A549 (cell line): Measurements from ENCODE around the gene RRAS2. TPM values are rescaled to one million over a fixed set of nuclear protein-coding genes. Genes with fewer than 3 reads are reported as not detected.

ENCODE experiments used
- ATAC-seq, 2 experiments: fragments of 200-7000 bp in 1 of 2; fragments of >200 bp in 1 of 2; cut with Nextera tagmentation in 1 of 2; cut with Tn5 transposase in 1 of 2; 3 replicates each; pipeline versions ENCODE4 v1.8.0 to v1.9.1; 2018 to 2020; ENCODE audit warnings: mild to moderate bottlenecking in 1 of 2, moderate library complexity in 1 of 2
- CTCF ChIA-PET: fragments of 300-600 bp; sonication (Branson Sonifier 250); formaldehyde crosslinking; extraction: SDS; loops from one replicate; lab custom pipeline; 2021; ENCODE audit warnings: antibody characterized with exemption, inconsistent platforms; lab: Yijun Ruan, JAX
- POLR2A ChIA-PET: fragments of 350-600 bp; formaldehyde crosslinking; extraction: SDS; loops from one replicate; lab custom pipeline; 2021; ENCODE audit warnings: antibody characterized with exemption, inconsistent platforms; lab: Yijun Ruan, JAX
- DNase-seq, 2 experiments: peaks; one replicate each; pipeline versions ENCODE4 v3.0.0 to v3.0.0-alpha.2; 2011 to 2016; ENCODE audit warnings: low read depth in 1 of 2, low spot score in 1 of 2
- FAIRE-seq: peaks from 2 replicates; lab custom pipeline; 2011; peaks lifted over from hg19 to GRCh38; lab: Jason Lieb, UNC
- H3K27ac ChIP-seq, 2 experiments: fragments of >200 bp; sonication (Bioruptor Twin); formaldehyde crosslinking; 3 replicates each; pipeline ENCODE4 v1.5.1; 2016 to 2017
- H3K4me1 ChIP-seq: fragments of >200 bp; sonication (Bioruptor Twin); formaldehyde crosslinking; 3 replicates; pipeline ENCODE4 v1.6.1; 2016
- H3K4me2 ChIP-seq: fragments of >200 bp; sonication (Bioruptor Twin); formaldehyde crosslinking; 3 replicates; pipeline ENCODE4 v1.6.1; 2016
- H3K4me3 ChIP-seq: fragments of >200 bp; sonication (Bioruptor Twin); formaldehyde crosslinking; 3 replicates; pipeline ENCODE4 v1.5.1; 2016
- H3K9me3 ChIP-seq: fragments of >200 bp; sonication (Bioruptor Twin); formaldehyde crosslinking; 3 replicates; pipeline ENCODE4 v1.6.1; 2016
- BHLHE40 ChIP-seq: IDR thresholded peaks from 2 replicates; pipeline ENCODE4 v1.6.1; 2012; ENCODE audit warnings: low read depth, low read length, inconsistent platforms
- CHD4 ChIP-seq: fragments of 200-600 bp; sonication (generic); IDR thresholded peaks from 2 replicates; pipeline ENCODE4 v1.6.1; 2016; ENCODE audit warnings: antibody characterized with exemption, mild to moderate bottlenecking, borderline replicate concordance
- FOSL2 ChIP-seq, 2 experiments: fragments of 450-650 bp in 1 of 2; fragments of >200 bp in 1 of 2; sonication (Bioruptor Twin) in 1 of 2; formaldehyde crosslinking; IDR thresholded peaks; 2 replicates each; pipeline versions ENCODE4 v1.5.0 to v1.6.1; 2016 to 2020; ENCODE audit warnings: mild to moderate bottlenecking in 1 of 2, moderate library complexity in 1 of 2
- FOXS1 ChIP-seq: fragments of 250-450 bp; sonication (Bioruptor Pico); IDR thresholded peaks from 2 replicates; pipeline ENCODE4 v1.5.0; 2020; ENCODE audit warnings: mild to moderate bottlenecking, moderate library complexity
- GATA3 ChIP-seq: IDR thresholded peaks from 2 replicates; pipeline ENCODE4 v1.6.1; 2012; ENCODE audit warnings: borderline replicate concordance
- HOXA7 ChIP-seq: fragments of 250-450 bp; sonication (Bioruptor Pico); IDR thresholded peaks from 2 replicates; pipeline ENCODE4 v1.5.0; 2020; ENCODE audit warnings: mild to moderate bottlenecking, moderate library complexity
- HOXB13 ChIP-seq: fragments of 250-450 bp; sonication (Bioruptor Pico); IDR thresholded peaks from 2 replicates; pipeline ENCODE4 v1.5.0; 2020; ENCODE audit warnings: low read depth, mild to moderate bottlenecking, moderate library complexity
- HOXB5 ChIP-seq: fragments of 250-450 bp; sonication (Bioruptor Pico); IDR thresholded peaks from 2 replicates; pipeline ENCODE4 v1.5.0; 2020; ENCODE audit warnings: mild to moderate bottlenecking, moderate library complexity
- JUN ChIP-seq, 2 experiments: fragments of >200 bp; sonication (Bioruptor Twin); formaldehyde crosslinking; IDR thresholded peaks; 2 replicates in 1 of 2; 3 replicates in 1 of 2; pipeline ENCODE4 v1.6.1; 2016 to 2017
- KDM5A ChIP-seq: fragments of 200-600 bp; sonication (generic); IDR thresholded peaks from 2 replicates; pipeline ENCODE4 v1.6.1; 2016; ENCODE audit warnings: antibody characterized with exemption, mild to moderate bottlenecking
- MAZ ChIP-seq: fragments of 150-350 bp; IDR thresholded peaks from 2 replicates; pipeline ENCODE4 v1.6.1; 2014; ENCODE audit warnings: antibody characterized with exemption, low read depth, low read length, borderline replicate concordance
- NPAS2 ChIP-seq: fragments of 250-450 bp; sonication (Bioruptor Pico); IDR thresholded peaks from 2 replicates; pipeline ENCODE4 v1.8.0; 2022; ENCODE audit warnings: mild to moderate bottlenecking, moderate library complexity, borderline replicate concordance
- POLR2A ChIP-seq: IDR thresholded peaks from 2 replicates; pipeline ENCODE4 v1.6.1; 2012; ENCODE audit warnings: mild to moderate bottlenecking, low read length
- SMC3 ChIP-seq: fragments of >200 bp; sonication (Bioruptor Twin); formaldehyde crosslinking; IDR thresholded peaks from 3 replicates; pipeline ENCODE4 v1.6.1; 2018; ENCODE audit warnings: inconsistent platforms
- SREBF2 ChIP-seq: fragments of 450-650 bp; IDR thresholded peaks from 2 replicates; pipeline ENCODE4 v1.6.1; 2014; ENCODE audit warnings: mild to moderate bottlenecking, moderate library complexity
- ZNF302 ChIP-seq: fragments of 250-450 bp; sonication (Bioruptor Pico); IDR thresholded peaks from 2 replicates; pipeline ENCODE4 v1.9.0; 2021; ENCODE audit warnings: inconsistent platforms, mild to moderate bottlenecking, moderate library complexity
- ZSCAN20 ChIP-seq: fragments of 250-450 bp; sonication (Bioruptor Pico); IDR thresholded peaks from 2 replicates; pipeline ENCODE4 v1.8.0; 2022; ENCODE audit warnings: mild to moderate bottlenecking, moderate library complexity
- WGBS: methylation state at CpG from one replicate; pipeline ENCODE4 v1.1.6; 2017; ENCODE audit errors: missing lambda C conversion rate; 5-methylcytosine and 5-hydroxymethylcytosine counted together
- polyA plus RNA-seq, 4 experiments: library from polyadenylated mRNA; depleted of rRNA in 3 of 4; stranded (reverse); fragments of >200 nt; fragmentation: RNase III in 1 of 4; extraction: RNeasy Plus Mini Kit Qiagen cat#74134 plus additional on column Dnase treatment in 1 of 4; gene quantifications; 2 replicates in 3 of 4; 3 replicates in 1 of 4; pipeline ENCODE4 v1.2.3, GENCODE V29; 2011 to 2017
- TF ChIP-seq, protein P1 (sequence below): fragments of >200 bp; sonication (Bioruptor Twin); formaldehyde crosslinking; IDR thresholded peaks from 2 replicates; pipeline ENCODE4 v1.6.1; 2016
- TF ChIP-seq, protein P2 (sequence below): fragments of >200 bp; sonication (Bioruptor Twin); formaldehyde crosslinking; IDR thresholded peaks from 3 replicates; pipeline ENCODE4 v1.5.1; 2016
- TF ChIP-seq, protein P3 (sequence below): IDR thresholded peaks from 2 replicates; pipeline ENCODE4 v1.6.1; 2012
- TF ChIP-seq, protein P4 (sequence below): IDR thresholded peaks from 2 replicates; pipeline ENCODE4 v1.6.1; 2012

Gene RRAS2
- polyA plus RNA-seq, 2 of the 4 experiments (the other 2 are of a cell fraction) = 37.9 to 48.2 TPM

DNA sequence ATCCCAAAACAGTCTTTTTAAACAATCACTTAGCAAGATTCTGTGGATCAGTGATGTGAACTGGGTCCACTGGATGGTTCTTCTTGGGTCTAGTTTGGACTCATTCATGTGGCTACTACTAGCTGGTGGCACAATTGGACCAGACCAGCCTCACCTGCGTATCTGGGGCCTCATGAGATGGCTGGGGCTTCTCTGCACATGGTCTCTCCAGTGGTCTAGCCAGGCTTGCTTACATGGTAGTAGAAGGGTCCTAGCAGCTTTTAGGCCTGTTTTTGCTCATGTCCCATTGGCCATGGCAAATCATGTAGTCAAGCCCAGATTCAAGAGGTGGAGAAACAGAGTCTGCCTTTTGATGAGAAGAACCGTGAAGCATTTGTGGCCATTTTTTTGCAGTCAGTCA lies 94.0 kb downstream of the RRAS2 start:
- Histone ChIP-seq H3K27ac (no peak overlapping the region), H3K4me3 (no peak overlapping the region), H3K9me3 (no peaks in the 10 kb centered on the region), H3K4me2 (no peak overlapping the region), H3K4me1 (no peaks in the 10 kb centered on the region)
- DNase-seq (no peak), ATAC-seq (no peak), FAIRE-seq (no peak)
- POLR2A ChIA-PET = no interaction called here
- WGBS = 77% methylated on average over 2 of the region's 2 CpGs
- no peak for TF ChIP-seq GATA3
- no peak for TF ChIP-seq HOXB5 (CRISPR knock-in tag)
- TF ChIP-seq, protein P1, sequence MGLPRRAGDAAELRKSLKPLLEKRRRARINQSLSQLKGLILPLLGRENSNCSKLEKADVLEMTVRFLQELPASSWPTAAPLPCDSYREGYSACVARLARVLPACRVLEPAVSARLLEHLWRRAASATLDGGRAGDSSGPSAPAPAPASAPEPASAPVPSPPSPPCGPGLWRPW = no peak
- TF ChIP-seq ZSCAN20 (CRISPR knock-in tag) = no peak
- no peak for TF ChIP-seq SREBF2
- TF ChIP-seq CHD4 = no peak
- no peak for TF ChIP-seq FOXS1 (CRISPR knock-in tag)
- TF ChIP-seq NPAS2 (CRISPR knock-in tag) = no peak
- TF ChIP-seq JUN (IDR thresholded peaks at IDR 0.05) = no peak
- no peak for TF ChIP-seq KDM5A
- TF ChIP-seq BHLHE40 = no peak
- no peak for TF ChIP-seq HOXB13
- no peak for TF ChIP-seq FOSL2 (IDR thresholded peaks at IDR 0.05)
- TF ChIP-seq FOSL2 (CRISPR knock-in tag; IDR thresholded peaks at IDR 0.05) = no peak
- TF ChIP-seq, protein P2, sequence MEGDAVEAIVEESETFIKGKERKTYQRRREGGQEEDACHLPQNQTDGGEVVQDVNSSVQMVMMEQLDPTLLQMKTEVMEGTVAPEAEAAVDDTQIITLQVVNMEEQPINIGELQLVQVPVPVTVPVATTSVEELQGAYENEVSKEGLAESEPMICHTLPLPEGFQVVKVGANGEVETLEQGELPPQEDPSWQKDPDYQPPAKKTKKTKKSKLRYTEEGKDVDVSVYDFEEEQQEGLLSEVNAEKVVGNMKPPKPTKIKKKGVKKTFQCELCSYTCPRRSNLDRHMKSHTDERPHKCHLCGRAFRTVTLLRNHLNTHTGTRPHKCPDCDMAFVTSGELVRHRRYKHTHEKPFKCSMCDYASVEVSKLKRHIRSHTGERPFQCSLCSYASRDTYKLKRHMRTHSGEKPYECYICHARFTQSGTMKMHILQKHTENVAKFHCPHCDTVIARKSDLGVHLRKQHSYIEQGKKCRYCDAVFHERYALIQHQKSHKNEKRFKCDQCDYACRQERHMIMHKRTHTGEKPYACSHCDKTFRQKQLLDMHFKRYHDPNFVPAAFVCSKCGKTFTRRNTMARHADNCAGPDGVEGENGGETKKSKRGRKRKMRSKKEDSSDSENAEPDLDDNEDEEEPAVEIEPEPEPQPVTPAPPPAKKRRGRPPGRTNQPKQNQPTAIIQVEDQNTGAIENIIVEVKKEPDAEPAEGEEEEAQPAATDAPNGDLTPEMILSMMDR = no peak
- no peak for TF ChIP-seq POLR2A
- TF ChIP-seq, protein P3, sequence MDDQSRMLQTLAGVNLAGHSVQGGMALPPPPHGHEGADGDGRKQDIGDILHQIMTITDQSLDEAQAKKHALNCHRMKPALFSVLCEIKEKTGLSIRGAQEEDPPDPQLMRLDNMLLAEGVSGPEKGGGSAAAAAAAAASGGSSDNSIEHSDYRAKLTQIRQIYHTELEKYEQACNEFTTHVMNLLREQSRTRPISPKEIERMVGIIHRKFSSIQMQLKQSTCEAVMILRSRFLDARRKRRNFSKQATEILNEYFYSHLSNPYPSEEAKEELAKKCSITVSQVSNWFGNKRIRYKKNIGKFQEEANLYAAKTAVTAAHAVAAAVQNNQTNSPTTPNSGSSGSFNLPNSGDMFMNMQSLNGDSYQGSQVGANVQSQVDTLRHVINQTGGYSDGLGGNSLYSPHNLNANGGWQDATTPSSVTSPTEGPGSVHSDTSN = no peak
- no peak for TF ChIP-seq MAZ
- no peak for TF ChIP-seq ZNF302 (CRISPR knock-in tag)
- CTCF ChIA-PET = no interaction called here

DNA sequence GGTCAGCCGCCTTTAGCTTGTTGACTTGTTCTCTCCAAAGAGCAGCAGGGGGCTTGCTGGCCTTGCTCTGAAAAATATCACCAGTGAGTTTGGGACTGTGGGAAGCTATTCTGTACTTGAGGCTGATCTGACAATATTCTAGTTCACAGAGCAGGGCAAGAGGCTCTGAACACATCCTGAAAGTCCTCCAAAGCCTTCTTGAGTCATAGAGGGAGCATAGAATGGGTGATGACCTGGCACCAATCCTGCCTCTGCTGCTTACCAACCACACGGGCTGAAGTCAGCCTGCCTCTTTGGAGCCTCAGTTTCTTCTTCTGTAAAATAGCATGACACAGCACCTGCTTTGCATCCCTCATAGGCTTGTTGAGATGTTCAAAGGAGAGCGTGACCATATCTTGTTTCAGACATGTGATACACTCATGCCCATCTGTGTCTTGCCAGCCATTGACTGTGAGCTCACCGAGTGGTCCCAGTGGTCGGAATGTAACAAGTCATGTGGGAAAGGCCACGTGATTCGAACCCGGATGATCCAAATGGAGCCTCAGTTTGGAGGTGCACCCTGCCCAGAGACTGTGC lies 96.6 kb downstream of the RRAS2 start:
- POLR2A ChIA-PET = no interaction called here
- Histone ChIP-seq H3K9me3 (no peaks in the 10 kb centered on the region), H3K4me3 (no peak overlapping the region), H3K4me1 (peaks cover 20% of the 10 kb centered on the region), H3K4me2 (no peak overlapping the region), H3K27ac (no peak overlapping the region)
- WGBS = 90% methylated on average over 6 of the region's 8 CpGs
- FAIRE-seq (no peak), DNase-seq (no peak), ATAC-seq (no peak)
- CTCF ChIA-PET = interaction anchor here (1.0 to 3.0 kb wide), 2 partner anchors 12 to 19 kb away, joined by 3 to 11 read pairs; no protein-coding TSS in a partner anchor
- no peak for TF ChIP-seq SMC3
- TF ChIP-seq, protein P4, sequence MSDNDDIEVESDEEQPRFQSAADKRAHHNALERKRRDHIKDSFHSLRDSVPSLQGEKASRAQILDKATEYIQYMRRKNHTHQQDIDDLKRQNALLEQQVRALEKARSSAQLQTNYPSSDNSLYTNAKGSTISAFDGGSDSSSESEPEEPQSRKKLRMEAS = 0 out of 2 replicates have a peak, but pooled peaks have one; percentile 16

DNA sequence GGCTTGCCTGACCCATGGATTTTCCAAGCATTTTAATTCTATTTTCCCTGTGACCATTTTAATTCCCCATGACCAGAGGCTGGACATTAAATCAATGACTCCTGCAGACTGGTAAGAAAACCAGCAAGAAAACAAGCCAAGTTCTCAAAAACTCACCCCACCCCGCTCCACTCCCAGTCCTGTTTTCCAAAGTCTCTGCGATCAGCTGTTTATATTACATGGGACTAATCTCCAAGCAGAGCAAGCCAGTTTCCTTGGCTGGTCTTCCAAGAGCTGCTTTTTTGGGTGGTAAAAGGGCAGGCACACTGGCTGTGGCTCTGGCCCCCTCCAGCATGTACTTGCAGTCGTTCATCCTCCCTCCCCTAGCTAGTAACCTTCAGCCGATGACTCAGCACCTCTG lies 97.9 kb downstream of the RRAS2 start:
- Histone ChIP-seq H3K4me1 (peaks cover 20% of the 10 kb centered on the region), H3K4me3 (no peak overlapping the region), H3K27ac (no peak overlapping the region), H3K9me3 (no peaks in the 10 kb centered on the region), H3K4me2 (no peak overlapping the region)
- WGBS = 81% methylated on average over 4 of the region's 4 CpGs
- no peak for TF ChIP-seq HOXA7 (CRISPR knock-in tag)
- POLR2A ChIA-PET = no interaction called here
- DNase-seq (no peak), FAIRE-seq (no peak), ATAC-seq (no peak)
- CTCF ChIA-PET = interaction anchor here (0.6 to 3.0 kb wide), 4 partner anchors 9 to 112 kb away, joined by 3 to 11 read pairs (median 4); no protein-coding TSS in a partner anchor
